GM12864 (cell line): ENCODE data around the gene FSTL4.

ENCODE experiments used
- DNase-seq: peaks from one replicate; pipeline ENCODE4 v3.0.0-alpha.2; 2011; ENCODE audit warnings: low read depth
- H3K4me3 ChIP-seq: 2 replicates; pipeline ENCODE4 v1.5.1; 2011; ENCODE audit warnings: mild to moderate bottlenecking, low read depth, low read length, control low read depth
- CTCF ChIP-seq: IDR thresholded peaks from 2 replicates; pipeline ENCODE4 v1.5.1; 2011; ENCODE audit warnings: low read depth, mild to moderate bottlenecking, moderate library complexity, low read length, control low read depth, inconsistent platforms; ENCODE audit errors: missing control alignments

FSTL4 gene

GRCh38 chr5:133457439-133458355 is 154.6 kb downstream of the FSTL4 start:
- H3K4me3 ChIP-seq, result no peak overlapping the region
- no peak for DNase-seq
- TF ChIP-seq CTCF, result no peak

GRCh38 chr5:133456933-133457402 is 155.4 kb downstream of the FSTL4 start:
- TF ChIP-seq CTCF, result no peak
- no peak for DNase-seq

GRCh38 chr5:133455676-133456075 is 156.7 kb downstream of the FSTL4 start:
- DNase-seq, result no peak
- no peak for TF ChIP-seq CTCF

More at GRCh38 chr5:133456933-133457402, 155.4 kb downstream of the FSTL4 start:
- H3K4me3 ChIP-seq, result no peak overlapping the region

GRCh38 chr5:133454442-133454841 is 157.9 kb downstream of the FSTL4 start:
- no peak for TF ChIP-seq CTCF
- no peak overlapping the region for H3K4me3 ChIP-seq
- no peak for DNase-seq

More at GRCh38 chr5:133455676-133456075, 156.7 kb downstream of the FSTL4 start:
- no peak overlapping the region for H3K4me3 ChIP-seq

- no peak overlapping the region for H3K4me3 ChIP-seq
Measured at GRCh38 chr5:133453831-133454230, 158.5 kb downstream of the FSTL4 start.

GRCh38 chr5:133453084-133453780 is 159.1 kb downstream of the FSTL4 start:
- DNase-seq, result no peak
- H3K4me3 ChIP-seq, result no peak overlapping the region
- no peak for TF ChIP-seq CTCF

More at GRCh38 chr5:133453831-133454230, 158.5 kb downstream of the FSTL4 start:
- TF ChIP-seq CTCF, result no peak
- no peak for DNase-seq
